CD4-positive, alpha-beta T cell (primary cell): ENCODE measurements around the gene TMF1. TPM values are rescaled to one million over a fixed set of nuclear protein-coding genes. Genes with fewer than 3 reads are reported as not detected.

ENCODE experiments used
- ATAC-seq: fragments of 200-7000 bp; cut with Tn5 transposase; one replicate; pipeline ENCODE4 v1.10.0; 2022; ENCODE audit warnings: mild to moderate bottlenecking; ENCODE audit not compliant: poor library complexity
- CTCF ChIA-PET: fragments of 350-600 bp; sonication (Branson Sonifier 250); formaldehyde crosslinking; loops from one replicate; lab custom pipeline; 2021; ENCODE audit warnings: antibody characterized with exemption, inconsistent platforms; lab: Charles Lee
- POLR2A ChIA-PET: fragments of 350-600 bp; sonication (Branson Sonifier 250); formaldehyde crosslinking; loops from one replicate; lab custom pipeline; 2021; ENCODE audit warnings: antibody characterized with exemption, inconsistent platforms; lab: Charles Lee
- DNase-seq, 14 experiments: peaks; one replicate each; pipeline ENCODE4 v3.0.0-alpha.2; 2013 to 2020; ENCODE audit warnings: mixed read lengths in 2 of 14
- H3K27ac ChIP-seq, 2 donors: one replicate each; pipeline versions ENCODE4 v1.5.1 to v1.7.0; 2013; ENCODE audit warnings: low read length in 2 of 2, low read depth in 1 of 2, mild to moderate bottlenecking in 1 of 2
- H3K27me3 ChIP-seq, 2 experiments: 1 replicate in 1 of 2; 2 replicates in 1 of 2; pipeline versions ENCODE4 v1.6.1 to v1.7.0; 2013; ENCODE audit warnings: low read length in 2 of 2, control low read depth in 1 of 2, mild to moderate bottlenecking in 1 of 2, moderate library complexity in 1 of 2; ENCODE audit not compliant: insufficient read depth in 2 of 2, control insufficient read depth in 1 of 2
- H3K36me3 ChIP-seq: one replicate; pipeline ENCODE4 v1.6.1; 2013; ENCODE audit warnings: low read length, control low read depth; ENCODE audit not compliant: insufficient read depth
- H3K4me1 ChIP-seq: one replicate; pipeline ENCODE4 v1.6.1; 2013; ENCODE audit warnings: low read length, control low read depth; ENCODE audit not compliant: insufficient read depth
- H3K4me3 ChIP-seq: one replicate; pipeline ENCODE4 v1.5.1; 2013; ENCODE audit warnings: mild to moderate bottlenecking, low read length, moderate library complexity
- H3K9me3 ChIP-seq, 2 experiments: 1 replicate in 1 of 2; 2 replicates in 1 of 2; pipeline versions ENCODE4 v1.6.1 to v1.7.0; 2013; ENCODE audit warnings: low read length in 2 of 2, mild to moderate bottlenecking in 2 of 2, control low read depth in 1 of 2, moderate library complexity in 1 of 2; ENCODE audit not compliant: control insufficient read depth in 1 of 2, insufficient read depth in 1 of 2
- H3K27ac Mint-ChIP-seq: one replicate; pipeline ENCODE4 v1.8.0; 2020; ENCODE audit warnings: mixed read lengths
- H3K27me3 Mint-ChIP-seq: one replicate; pipeline ENCODE4 v1.8.0; 2021; ENCODE audit warnings: mixed read lengths
- H3K36me3 Mint-ChIP-seq: one replicate; pipeline ENCODE4 v1.8.0; 2021; ENCODE audit warnings: low read depth, mixed read lengths
- H3K4me1 Mint-ChIP-seq: one replicate; pipeline ENCODE4 v1.8.0; 2021; ENCODE audit warnings: low read depth, mixed read lengths
- H3K4me3 Mint-ChIP-seq: one replicate; pipeline ENCODE4 v1.8.0; 2020; ENCODE audit warnings: mild to moderate bottlenecking, mixed read lengths
- H3K9me3 Mint-ChIP-seq: one replicate; pipeline ENCODE4 v1.8.0; 2020; ENCODE audit warnings: mixed read lengths
- CTCF ChIP-seq: fragments of 200-600 bp; IDR thresholded peaks from one replicate; pipeline ENCODE4 v1.8.0; 2022; ENCODE audit warnings: antibody characterized with exemption, mild to moderate bottlenecking
- intact Hi-C, 2 experiments: fragments of 100-400 bp; cut with DNase I in 1 of 2; cut with micrococcal nuclease in 1 of 2; formaldehyde crosslinking; loops; one replicate each; pipeline versions ENCODE4 v1.15.1 to v1.9.0; 2023 to 2025; cut with DNase I, micrococcal nuclease
- total RNA-seq, 174 experiments: library from RNA in 2 of 174; stranded (reverse) in 2 of 174; gene quantifications; one replicate each; pipeline ENCODE4 v1.2.3 and lab custom pipeline; 2021 to 2026

TMF1 gene
- total RNA-seq, 2 experiments from 2014 or later, result 89.0 to 101 TPM

- Mint-ChIP-seq H3K27me3 (no peaks in the 10 kb centered on the region), H3K4me1 (no peaks in the 10 kb centered on the region), H3K9me3 (no peaks in the 10 kb centered on the region), H3K27ac (no peak overlapping the region), H3K36me3 (peaks cover 92% of the 10 kb centered on the region), H3K4me3 (no peak overlapping the region)
- no peak for ATAC-seq
- intact Hi-C loops, result no loop called here
- Histone ChIP-seq H3K4me3 (no peak overlapping the region), H3K27me3 (no peaks in the 10 kb centered on the region), H3K27ac (no peak overlapping the region), H3K4me1 (no peaks in the 10 kb centered on the region), H3K9me3 (no peaks in the 10 kb centered on the region), H3K36me3 (peaks cover 83% of the 10 kb centered on the region)
- ChIA-PET CTCF (no interaction called here), POLR2A (no interaction called here)
- peak in 2 of 14 experiments; percentile 37 to 44 for DNase-seq
- no peak for TF ChIP-seq CTCF
These were observed 18.7 kb downstream of the TMF1 start for GRCh38 chr3:69033470-69033869.

GRCh38 chr3:69032737-69033136 is 19.4 kb downstream of the TMF1 start:
- Histone ChIP-seq H3K4me1 (no peaks in the 10 kb centered on the region), H3K27me3 (no peaks in the 10 kb centered on the region), H3K36me3 (peaks cover 83% of the 10 kb centered on the region), H3K4me3 (no peak overlapping the region), H3K9me3 (no peaks in the 10 kb centered on the region), H3K27ac (no peak overlapping the region)
- peaks cover 91% of the 10 kb centered on the region for H3K36me3 Mint-ChIP-seq
- ATAC-seq (no peak), DNase-seq (no peak)
- H3K4me3 Mint-ChIP-seq, result no peak overlapping the region
- H3K27me3 Mint-ChIP-seq, result no peaks in the 10 kb centered on the region
- no peak overlapping the region for H3K27ac Mint-ChIP-seq
- POLR2A ChIA-PET, result interaction anchor here (0.6 kb wide), 1 partner anchor 19 kb away, joined by 4 read pairs; the partner anchor contains the start of gene EOGT
- no peaks in the 10 kb centered on the region for H3K4me1 Mint-ChIP-seq
- no peaks in the 10 kb centered on the region for H3K9me3 Mint-ChIP-seq
- intact Hi-C loops, result no loop called here
- CTCF ChIA-PET, result interaction anchor here (1.5 kb wide), 1 partner anchor 277 kb away, joined by 3 read pairs; no protein-coding TSS in a partner anchor
- no peak for TF ChIP-seq CTCF

- H3K4me1 Mint-ChIP-seq, result no peaks in the 10 kb centered on the region
These were observed 20.0 kb downstream of the TMF1 start for GRCh38 chr3:69032142-69032541.

More at GRCh38 chr3:69032142-69032541, 20.0 kb downstream of the TMF1 start:
- no peak overlapping the region for H3K27ac Mint-ChIP-seq
- peaks cover 90% of the 10 kb centered on the region for H3K36me3 Mint-ChIP-seq
- CTCF ChIA-PET, result interaction anchor here (0.7 to 1.5 kb wide), 3 partner anchors 61 to 278 kb away, joined by 3 to 4 read pairs (median 3); no protein-coding TSS in a partner anchor
- Histone ChIP-seq H3K9me3 (no peaks in the 10 kb centered on the region), H3K27me3 (no peaks in the 10 kb centered on the region), H3K4me3 (no peak overlapping the region), H3K4me1 (no peaks in the 10 kb centered on the region), H3K36me3 (peaks cover 87% of the 10 kb centered on the region), H3K27ac (no peak overlapping the region)
- H3K27me3 Mint-ChIP-seq, result no peaks in the 10 kb centered on the region
- POLR2A ChIA-PET, result interaction anchor here (1.2 kb wide), 1 partner anchor 20 kb away, joined by 6 read pairs; the partner anchor contains the start of gene TMF1
- no peak overlapping the region for H3K4me3 Mint-ChIP-seq
- DNase-seq (no peak), ATAC-seq (no peak)
- H3K9me3 Mint-ChIP-seq, result no peaks in the 10 kb centered on the region
- intact Hi-C loops, result no loop called here
- TF ChIP-seq CTCF, result no peak
